ENCODE measurements around the gene OSTF1.

Gene OSTF1

GRCh38 chr9:75123696-75124095, 35.4 kb downstream of the OSTF1 start:
- DNase-seq = no peak

DNA sequence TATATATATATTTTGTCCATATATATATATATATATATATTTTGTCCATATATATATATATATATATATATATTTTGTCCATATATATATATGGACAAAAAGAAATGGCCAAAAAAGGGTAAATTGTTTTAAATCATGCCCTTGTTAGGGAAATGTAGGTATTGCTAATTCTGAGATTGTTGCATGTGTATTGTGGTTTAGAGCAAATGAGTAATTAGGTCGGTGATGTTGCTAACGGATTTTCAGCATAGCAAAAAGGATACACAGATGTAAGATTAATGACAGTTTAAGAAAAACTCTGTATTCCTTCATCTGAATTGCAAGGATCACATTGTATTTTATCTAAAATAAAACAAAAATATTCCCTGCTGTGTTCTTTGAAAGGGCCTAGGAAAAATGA, 40.2 kb downstream of the OSTF1 start:
- no peak for DNase-seq

GRCh38 chr9:75130172-75130571, 41.9 kb downstream of the OSTF1 start:
- no peak for DNase-seq

DNA sequence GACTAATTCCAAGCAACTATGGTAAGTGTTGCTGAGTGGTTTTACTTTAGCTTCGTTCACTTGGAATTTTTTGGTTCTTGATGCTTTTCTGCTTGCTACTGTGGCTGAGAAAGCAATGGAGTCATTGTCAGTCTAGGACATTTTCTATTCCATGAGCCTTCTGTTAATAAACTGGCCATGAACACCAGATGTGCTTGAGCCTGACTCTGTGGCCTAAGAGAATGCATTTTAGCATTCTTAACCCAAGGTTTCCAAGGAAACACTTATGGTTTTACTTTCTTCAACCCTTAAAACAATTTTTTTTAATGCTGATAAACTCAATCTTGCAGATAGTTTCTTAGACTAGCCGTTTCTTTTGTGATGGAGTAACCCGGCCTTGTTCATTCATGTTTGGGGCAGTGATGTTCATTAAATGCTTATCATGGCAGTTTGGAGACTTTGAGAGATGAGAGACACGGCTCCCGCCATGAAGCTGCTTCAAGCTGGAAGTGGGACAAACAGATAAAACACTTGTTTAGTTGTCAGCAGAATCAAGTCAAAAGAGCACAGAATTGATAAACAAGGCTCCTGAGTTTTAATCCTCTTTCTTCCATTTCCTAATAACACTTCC, 42.4 kb downstream of the OSTF1 start:
- DNase-seq = no peak

DNA sequence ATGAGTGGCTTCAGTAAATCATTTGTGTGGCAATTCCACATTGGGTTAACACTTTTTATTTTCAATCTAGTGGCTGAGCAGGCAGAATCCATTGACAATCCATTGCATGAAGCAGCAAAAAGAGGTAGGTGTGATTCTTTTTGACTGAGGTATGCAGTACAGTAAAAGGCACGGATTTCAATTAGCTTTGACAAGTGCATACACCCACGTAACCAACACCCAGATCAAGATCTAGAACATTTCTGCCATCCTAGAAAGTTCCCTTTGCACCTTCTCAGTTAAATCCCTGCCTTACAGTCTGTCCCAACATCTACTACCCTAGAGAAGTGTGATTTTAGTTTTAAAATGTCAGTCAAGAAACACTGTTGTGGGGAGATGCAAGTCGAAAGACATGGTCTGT, 43.4 kb downstream of the OSTF1 start:
- no peak for DNase-seq

GRCh38 chr9:75132244-75132643, 43.9 kb downstream of the OSTF1 start:
- DNase-seq = no peak

DNA sequence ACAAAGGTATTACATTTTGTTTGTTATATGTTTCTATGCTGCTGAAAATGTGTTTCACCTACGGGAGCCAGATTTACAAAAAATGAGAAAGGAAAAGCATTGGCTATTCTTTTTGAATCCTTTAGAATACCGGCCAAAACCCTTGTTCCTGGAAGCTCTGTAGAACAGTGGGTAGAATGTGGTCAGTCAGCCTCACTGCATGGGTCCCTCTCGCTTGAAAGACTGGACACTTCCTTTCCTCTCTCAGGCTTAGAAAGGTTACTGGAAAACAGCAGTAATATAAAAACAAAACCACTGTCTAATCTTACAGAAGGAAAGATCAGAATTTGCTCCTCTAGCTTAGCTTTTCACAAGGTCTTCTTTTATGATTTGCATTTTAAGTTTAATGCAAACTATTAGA, 45.1 kb downstream of the OSTF1 start:
- no peak for DNase-seq

DNA sequence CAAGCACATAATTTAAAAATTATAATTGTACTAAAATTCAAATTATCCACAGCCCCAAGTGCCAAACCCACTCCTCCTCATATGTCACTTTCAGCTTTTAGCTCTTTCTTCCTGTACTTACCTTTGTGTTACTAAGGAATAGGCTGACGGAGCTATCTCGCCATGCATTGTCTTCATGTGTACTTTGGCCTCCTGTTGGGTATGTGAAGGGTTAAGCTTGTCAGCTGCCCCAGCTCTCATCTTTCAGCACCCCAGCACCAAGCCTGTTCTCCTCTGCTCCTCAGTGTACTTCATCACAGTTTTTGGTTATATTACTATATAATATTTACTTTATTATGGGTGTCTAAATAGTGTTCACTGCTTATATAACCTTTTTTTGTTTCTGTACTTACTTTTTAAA, 46.2 kb downstream of the OSTF1 start:
- no peak for DNase-seq

- no peak for DNase-seq
Observed at GRCh38 chr9:75138260-75139040, 50.1 kb downstream of the OSTF1 start.

GRCh38 chr9:75139201-75139600, 50.9 kb downstream of the OSTF1 start:
- no peak for DNase-seq

DNA sequence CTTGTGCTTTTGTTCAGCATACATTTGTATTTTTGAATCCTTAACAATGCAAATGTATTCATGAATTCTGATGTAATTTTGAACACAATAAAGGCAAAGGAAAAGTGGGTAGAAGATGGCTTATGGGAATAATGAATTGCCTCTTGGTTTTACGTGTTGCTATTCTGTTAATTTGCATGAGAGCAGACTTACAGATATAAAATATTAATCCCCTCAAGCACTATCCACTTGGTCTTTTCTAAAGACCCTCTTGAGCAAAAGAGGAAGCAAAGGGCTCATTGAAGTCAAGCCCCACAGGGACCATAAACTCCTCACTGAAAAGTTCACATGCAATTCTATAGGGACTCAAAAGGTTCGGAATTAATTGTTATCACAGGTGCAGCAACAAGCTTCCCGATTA, 51.9 kb downstream of the OSTF1 start:
- DNase-seq = no peak

- no peak for DNase-seq
Observed at GRCh38 chr9:75142202-75142601, 53.9 kb downstream of the OSTF1 start.

DNA sequence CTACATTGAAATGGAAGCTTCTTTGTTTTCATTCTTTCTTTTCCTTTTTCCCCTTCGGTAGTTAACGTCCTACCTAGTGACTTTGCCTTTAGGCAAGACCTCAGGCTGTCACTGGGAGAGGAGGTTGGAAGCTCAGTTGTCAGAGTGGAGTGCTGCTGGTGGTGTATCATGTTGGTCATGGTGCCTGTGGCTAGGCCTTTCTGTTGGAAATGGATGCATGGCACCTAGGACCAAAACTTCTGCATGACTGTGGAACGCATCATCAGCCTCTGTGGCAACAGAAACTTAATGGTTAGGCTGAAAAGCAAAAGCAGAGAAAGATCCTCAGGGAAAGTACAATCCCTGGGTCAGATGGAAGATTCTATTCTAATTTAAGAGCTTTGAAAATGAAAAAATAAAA, 57.9 kb downstream of the OSTF1 start:
- DNase-seq = no peak

- no peak for DNase-seq
Observed at GRCh38 chr9:75147638-75148037, 59.3 kb downstream of the OSTF1 start.

DNA sequence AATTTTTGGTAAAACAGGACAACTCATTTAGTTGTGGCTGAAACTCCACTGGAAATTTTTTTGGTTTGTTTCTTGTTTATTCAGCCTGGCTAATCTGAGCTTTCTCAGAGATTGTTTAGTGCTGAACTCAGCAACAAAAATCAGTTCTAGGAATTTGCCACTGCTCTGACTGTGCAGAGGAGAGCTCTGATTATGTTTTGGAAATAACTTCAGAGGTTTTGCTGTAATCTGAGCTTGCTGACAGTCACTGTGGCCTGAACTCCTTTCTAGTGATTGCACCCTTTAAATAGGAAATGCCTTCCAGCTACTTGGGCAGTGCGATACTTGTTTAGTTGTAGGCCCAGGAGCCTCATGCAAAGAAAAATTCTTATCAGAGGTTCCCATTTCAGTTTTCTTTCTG, 60.2 kb downstream of the OSTF1 start:
- DNase-seq = no peak

DNA sequence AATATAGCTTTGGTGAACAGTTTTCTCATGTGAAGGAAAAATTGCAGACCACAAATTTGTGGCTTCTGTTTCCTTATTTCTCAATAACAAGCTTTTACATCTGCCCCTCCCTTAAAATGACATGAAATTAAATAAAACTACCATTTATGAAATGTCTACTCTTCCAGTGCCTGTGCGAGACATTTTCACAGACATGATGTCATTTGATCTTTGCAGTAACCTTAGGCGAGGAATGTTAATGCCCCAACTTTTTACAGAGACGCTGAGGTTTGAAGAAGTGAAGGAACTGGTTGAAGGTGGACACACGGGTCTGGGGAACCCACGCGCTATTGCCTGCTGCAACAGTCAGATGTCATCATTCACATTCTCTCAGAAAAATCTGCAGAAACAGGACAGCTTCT, 61.5 kb downstream of the OSTF1 start:
- DNase-seq = no peak

- no peak for DNase-seq
Observed at GRCh38 chr9:75150512-75150911, 62.2 kb downstream of the OSTF1 start.

DNA sequence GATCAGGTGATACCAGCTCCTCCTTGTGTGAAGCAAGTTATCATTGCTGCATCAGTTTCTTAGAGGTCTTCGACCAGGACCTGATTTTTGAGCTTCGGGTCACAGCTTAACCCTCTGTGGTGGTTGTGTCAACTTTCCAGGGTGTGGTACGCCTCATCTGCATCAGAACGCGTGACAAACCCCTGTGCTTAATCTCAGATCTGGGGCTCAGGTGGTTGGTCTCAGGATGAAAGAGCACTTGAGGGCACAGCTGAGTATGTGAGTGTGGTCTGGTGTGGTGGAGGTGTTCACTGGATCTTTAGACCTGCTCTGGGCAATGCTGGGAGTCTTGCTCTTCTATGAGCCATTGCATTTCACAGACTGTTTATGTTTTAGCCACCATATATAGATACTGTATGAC, 64.1 kb downstream of the OSTF1 start:
- no peak for DNase-seq

- no peak for DNase-seq
Observed at GRCh38 chr9:75156858-75157257, 68.5 kb downstream of the OSTF1 start.

DNA sequence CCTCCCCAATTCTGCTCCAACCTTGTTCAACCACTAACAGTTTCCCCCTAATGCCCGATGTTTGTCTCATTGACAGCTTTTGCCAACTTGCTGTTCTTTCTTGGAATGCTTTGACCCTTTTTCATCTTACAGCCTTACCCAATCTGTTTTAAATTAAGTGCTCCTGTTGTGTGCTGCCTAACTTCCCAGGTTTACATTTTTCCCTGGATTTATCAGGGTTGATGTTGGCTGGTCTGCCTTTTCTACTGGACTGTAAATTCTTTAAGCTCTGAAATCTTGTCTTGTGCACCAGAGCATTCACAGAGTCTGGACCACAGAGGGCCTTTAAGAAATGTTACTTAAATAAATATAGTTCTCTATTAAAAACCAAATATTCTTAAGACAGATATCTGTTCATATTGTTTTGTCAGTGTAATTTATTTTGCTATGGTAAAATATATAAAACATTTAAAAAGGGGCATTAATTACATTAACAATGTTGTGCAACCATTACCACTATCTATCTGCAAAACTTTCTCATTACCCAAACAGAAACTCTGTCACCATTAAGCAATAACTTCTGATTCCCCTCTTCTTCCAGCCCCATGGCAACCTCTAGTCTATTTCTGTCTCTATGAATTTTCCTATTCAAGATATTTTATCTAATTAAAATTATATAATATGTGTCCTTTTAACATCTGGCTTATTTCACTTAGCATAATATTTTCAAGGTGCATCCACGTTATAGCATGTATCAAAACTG, 73.0 kb downstream of the OSTF1 start:
- no peak for DNase-seq

DNA sequence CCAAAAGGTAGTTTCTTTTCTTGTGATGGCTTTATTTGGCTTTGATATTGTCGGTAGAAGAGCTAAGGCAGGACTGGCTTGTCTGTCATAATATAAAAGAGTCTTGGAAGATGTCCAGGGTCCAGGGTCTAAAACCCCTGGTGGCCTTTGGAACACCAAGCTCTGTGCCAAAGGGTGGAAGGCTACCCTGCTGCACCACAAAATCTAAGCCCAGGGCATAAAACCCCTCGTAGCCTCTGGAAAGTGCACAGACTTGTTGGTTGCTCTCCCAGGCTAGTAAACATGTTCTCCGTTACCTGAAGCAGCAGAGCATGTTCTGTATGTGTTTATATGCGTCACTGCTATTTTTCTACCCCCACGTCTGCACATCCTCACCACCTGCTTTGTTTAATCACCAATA, 75.5 kb downstream of the OSTF1 start:
- no peak for DNase-seq

- DNase-seq = no peak
Observed at GRCh38 chr9:75164573-75164972, 76.3 kb downstream of the OSTF1 start.

- DNase-seq = no peak
Observed at GRCh38 chr9:75167281-75167680, 79.0 kb downstream of the OSTF1 start.
